GM18526 (cell line): ENCODE data around the gene WBP2NL.

Experiments used
- POLR2A ChIP-seq: IDR thresholded peaks from 3 replicates; pipeline ENCODE4 v1.6.1; 2011; ENCODE audit not compliant: insufficient read length; ENCODE audit errors: extremely low read depth

Gene WBP2NL

GRCh38 chr22:41974691-41975290, 23.8 kb upstream of the WBP2NL start:
- TF ChIP-seq POLR2A = no peak

GRCh38 chr22:41975299-41976069, 23.1 kb upstream of the WBP2NL start:
- TF ChIP-seq POLR2A = no peak

GRCh38 chr22:41976070-41976901, 22.3 kb upstream of the WBP2NL start:
- no peak for TF ChIP-seq POLR2A

GRCh38 chr22:41976961-41977566, 21.5 kb upstream of the WBP2NL start:
- no peak for TF ChIP-seq POLR2A

GRCh38 chr22:41978732-41979131, 19.9 kb upstream of the WBP2NL start:
- no peak for TF ChIP-seq POLR2A

GRCh38 chr22:41979423-41980250, 19.0 kb upstream of the WBP2NL start:
- TF ChIP-seq POLR2A = no peak

- no peak for TF ChIP-seq POLR2A
Observed at GRCh38 chr22:41982865-41983264, 15.7 kb upstream of the WBP2NL start.

- no peak for TF ChIP-seq POLR2A
Observed at GRCh38 chr22:41983513-41984405, 14.8 kb upstream of the WBP2NL start.

- no peak for TF ChIP-seq POLR2A
Observed at GRCh38 chr22:41987276-41987675, 11.3 kb upstream of the WBP2NL start.

GRCh38 chr22:41989246-41989645, 9.3 kb upstream of the WBP2NL start:
- no peak for TF ChIP-seq POLR2A

- no peak for TF ChIP-seq POLR2A
Observed at GRCh38 chr22:41991111-41991510, 7.5 kb upstream of the WBP2NL start.

- no peak for TF ChIP-seq POLR2A
Observed at GRCh38 chr22:41992496-41992895, 6.1 kb upstream of the WBP2NL start.

GRCh38 chr22:41995211-41995610, 3.4 kb upstream of the WBP2NL start:
- TF ChIP-seq POLR2A = no peak

GRCh38 chr22:41996826-41997225, 1.8 kb upstream of the WBP2NL start:
- TF ChIP-seq POLR2A = no peak

GRCh38 chr22:42000466-42000865, 1.9 kb downstream of the WBP2NL start:
- no peak for TF ChIP-seq POLR2A
